GM12875 (cell line): Measurements from ENCODE around the gene HOXC4.

Experiments used
- H3K4me3 ChIP-seq: one replicate; pipeline ENCODE4 v1.5.1; 2011; ENCODE audit warnings: low read depth, low read length, control low read depth
- TF ChIP-seq, protein P1 (sequence below): IDR thresholded peaks from 2 replicates; pipeline ENCODE4 v1.5.1; 2011; ENCODE audit warnings: low read depth, mild to moderate bottlenecking, control low read depth, inconsistent platforms, low read length, moderate library complexity, borderline replicate concordance; ENCODE audit not compliant: insufficient read depth

Gene HOXC4

DNA sequence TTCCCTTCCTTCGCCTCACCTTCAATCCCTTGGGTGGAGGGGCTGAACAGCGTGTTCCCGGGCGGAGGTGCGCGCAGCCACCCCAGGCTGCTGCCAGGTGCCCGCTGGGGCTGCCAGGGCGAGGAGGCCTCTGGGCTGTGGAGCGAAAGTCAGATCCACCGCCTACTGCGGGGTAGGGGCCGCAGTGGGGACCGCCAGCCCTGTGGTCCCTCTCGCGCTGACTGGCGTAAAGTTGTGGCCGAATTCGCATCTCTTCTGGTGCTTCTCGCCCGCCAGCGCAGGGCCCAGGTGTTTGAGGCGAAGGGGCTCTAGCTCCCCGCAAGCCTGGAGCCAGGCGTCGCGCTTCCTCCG, 6.9 kb upstream of the HOXC4 start:
- peak overlapping the region; percentile 28 for H3K4me3 ChIP-seq
- TF ChIP-seq, protein P1, sequence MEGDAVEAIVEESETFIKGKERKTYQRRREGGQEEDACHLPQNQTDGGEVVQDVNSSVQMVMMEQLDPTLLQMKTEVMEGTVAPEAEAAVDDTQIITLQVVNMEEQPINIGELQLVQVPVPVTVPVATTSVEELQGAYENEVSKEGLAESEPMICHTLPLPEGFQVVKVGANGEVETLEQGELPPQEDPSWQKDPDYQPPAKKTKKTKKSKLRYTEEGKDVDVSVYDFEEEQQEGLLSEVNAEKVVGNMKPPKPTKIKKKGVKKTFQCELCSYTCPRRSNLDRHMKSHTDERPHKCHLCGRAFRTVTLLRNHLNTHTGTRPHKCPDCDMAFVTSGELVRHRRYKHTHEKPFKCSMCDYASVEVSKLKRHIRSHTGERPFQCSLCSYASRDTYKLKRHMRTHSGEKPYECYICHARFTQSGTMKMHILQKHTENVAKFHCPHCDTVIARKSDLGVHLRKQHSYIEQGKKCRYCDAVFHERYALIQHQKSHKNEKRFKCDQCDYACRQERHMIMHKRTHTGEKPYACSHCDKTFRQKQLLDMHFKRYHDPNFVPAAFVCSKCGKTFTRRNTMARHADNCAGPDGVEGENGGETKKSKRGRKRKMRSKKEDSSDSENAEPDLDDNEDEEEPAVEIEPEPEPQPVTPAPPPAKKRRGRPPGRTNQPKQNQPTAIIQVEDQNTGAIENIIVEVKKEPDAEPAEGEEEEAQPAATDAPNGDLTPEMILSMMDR: no peak

DNA sequence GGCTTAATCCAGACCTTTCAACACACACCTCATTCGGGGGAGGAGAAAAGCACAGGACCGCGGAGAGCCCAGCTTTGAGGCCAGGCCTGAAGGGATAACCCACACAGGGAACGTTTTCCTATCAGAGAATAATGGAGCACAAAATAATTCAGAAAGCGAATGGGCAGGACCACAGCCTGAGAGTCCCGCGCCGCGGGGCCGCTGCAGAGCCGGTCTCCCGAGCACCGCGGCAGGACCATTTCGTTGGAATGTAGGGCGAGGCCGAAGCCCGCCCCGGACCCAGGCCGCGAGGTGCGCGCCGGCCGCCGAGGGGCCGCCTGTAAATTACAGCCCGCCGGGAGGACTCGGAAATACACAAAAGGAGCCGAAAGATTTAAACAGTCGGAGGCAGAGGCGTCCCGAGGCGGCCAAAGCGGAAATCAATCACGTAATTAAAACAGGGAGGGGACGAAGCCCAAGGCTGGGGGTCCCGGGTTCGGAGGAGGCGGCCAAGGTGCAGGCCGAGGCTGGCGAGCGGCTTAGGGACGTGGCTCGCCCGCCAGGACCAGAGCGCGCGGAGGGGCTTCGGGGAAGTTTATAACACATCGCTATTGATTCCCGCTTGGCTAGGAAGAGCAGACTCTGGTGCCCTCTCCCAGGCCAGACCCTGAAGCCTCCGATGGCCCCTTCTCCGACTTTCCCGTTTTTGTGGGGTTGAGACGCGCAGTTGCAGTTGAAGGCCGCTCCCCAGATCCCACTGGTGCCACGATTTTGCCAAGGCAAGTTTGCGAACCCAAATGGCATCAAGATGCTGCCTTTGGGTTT, 6.3 kb upstream of the HOXC4 start:
- H3K4me3 ChIP-seq: peak overlapping the region; percentile 28
- TF ChIP-seq, protein P1: no peak

DNA sequence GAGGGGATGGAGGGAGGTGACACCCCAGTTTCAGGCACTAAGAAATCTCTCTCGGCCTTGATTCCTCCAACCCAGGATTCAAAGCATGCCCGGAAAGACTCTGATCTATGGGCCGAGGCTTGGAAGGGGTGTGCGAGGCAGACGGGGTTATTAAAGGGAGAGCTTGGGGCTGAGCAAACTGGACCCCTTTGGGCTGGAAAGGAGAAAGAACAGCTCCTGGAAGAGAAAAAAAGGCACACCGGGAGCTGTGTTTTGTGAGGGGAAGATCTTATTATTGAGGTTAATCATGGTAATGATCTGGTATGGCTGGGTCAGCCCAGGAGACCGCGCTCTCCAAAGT, 5.7 kb upstream of the HOXC4 start:
- TF ChIP-seq, protein P1: no peak
- no peak overlapping the region for H3K4me3 ChIP-seq

DNA sequence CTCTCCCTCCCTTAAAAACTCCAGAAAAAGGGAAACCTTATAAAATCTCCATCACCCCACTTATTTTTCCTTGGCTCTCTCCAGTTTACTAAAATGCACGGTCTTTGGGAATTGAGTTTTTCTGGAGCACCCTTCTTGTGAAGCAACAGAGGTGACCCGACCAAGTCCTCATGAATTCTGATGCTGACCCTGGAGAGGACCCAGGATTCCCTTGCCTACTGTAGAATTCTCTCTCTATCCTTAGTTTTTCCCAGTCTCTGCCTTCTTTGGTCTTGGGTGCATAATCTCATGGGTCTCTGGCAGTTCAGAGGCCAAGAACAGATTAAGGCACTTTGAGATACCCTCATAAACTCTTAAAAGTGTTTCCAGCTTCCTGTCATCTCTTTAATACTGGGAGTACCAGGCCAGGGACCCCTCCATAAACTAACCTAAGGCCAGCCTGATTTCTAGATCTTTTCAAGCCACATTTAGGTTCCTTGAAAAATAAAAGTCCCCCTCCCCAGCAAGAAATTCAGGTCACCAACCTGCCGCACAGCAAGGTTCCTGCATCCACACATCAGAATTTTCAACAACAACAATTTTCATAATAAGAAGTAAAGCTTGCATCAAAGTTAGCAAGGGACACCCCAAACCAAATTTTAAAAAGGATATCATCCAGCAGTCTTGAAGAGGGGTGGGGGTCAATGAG, 5.1 kb upstream of the HOXC4 start:
- H3K4me3 ChIP-seq: no peak overlapping the region
- TF ChIP-seq, protein P1: no peak

DNA sequence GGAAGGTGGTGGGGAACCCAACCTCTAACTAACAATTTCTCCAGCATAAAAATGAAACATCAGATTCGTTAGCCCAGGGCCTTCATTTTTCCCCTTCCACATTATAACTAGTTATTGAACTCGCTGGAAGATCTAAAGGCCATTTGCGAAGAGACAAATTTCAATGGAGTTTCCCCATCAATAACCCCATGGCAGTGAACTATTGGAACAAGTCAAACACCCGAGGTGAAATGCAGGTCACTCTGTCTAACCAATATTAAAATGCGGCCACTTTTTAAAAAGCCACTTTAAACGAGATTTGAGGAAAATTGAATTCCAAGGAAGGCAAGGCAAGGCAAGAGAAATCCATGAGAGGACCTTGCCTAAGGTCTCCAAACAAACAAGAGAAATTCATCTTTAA, 4.5 kb upstream of the HOXC4 start:
- H3K4me3 ChIP-seq: no peak overlapping the region
- TF ChIP-seq, protein P1: no peak

DNA sequence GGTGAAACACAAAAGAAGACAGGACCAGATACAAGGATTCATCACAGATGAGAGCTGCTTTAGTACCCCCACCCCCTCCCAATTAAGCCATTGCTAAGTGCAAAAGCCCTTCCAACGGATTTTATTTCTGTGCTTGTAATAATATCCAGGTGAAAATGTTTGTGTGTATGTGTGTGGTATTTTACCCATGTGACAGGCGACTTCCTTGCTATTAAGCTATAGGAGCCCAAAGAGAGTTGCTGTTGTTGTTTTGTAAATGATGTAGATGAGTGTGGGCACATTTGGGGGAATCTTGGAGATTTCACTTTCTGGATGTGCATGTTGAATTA, 3.2 kb upstream of the HOXC4 start:
- TF ChIP-seq, protein P1: no peak
- peak overlapping the region; percentile 10 for H3K4me3 ChIP-seq

DNA sequence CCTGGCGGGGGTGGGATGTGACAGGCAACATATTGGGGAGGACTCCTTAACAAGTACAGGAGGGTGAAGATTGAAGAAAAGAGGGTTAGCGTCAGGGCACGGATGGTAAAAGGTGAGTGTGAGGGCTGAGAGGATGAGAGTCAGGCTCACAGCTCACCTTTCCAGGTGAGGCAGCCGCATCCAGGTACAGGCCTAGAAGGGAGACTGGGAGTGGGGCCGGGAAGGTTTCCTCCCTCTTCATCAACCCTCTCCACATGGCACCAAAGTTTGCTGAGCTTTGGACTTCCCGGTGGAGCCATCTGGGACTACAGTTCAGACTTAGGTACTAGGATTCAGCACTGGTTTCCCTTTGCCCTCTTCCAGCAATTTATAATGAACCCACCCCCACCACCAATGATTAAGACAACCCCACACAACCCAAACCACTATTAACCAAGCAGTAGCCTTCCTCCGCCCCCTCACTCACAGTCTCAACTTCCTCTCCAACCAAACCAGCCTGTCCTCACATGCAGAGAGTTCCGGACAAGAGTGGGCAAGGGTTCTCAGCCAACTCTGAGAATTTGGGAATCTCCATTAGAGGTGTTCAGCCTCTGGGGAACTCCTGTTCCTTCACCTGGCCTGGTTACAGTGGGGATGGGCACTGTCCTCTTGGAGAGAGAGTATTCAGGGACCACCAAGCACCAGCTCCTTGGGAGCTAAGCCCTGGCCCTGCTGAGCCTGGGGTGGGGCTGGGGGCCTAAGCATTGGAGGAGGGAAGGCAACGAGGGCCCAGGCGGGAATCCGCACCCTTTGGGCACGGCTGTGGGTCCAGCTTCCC, 2.4 kb upstream of the HOXC4 start:
- TF ChIP-seq, protein P1: no peak
- peak overlapping the region; percentile 10 for H3K4me3 ChIP-seq
